Measurements from ENCODE around the gene AGAP1.
"Not testable (repeated sequence)": the region's sequence is repeated elsewhere in the genome, so short reads cannot be mapped to it uniquely, and the experiment has no call there.

AGAP1 gene

DNA sequence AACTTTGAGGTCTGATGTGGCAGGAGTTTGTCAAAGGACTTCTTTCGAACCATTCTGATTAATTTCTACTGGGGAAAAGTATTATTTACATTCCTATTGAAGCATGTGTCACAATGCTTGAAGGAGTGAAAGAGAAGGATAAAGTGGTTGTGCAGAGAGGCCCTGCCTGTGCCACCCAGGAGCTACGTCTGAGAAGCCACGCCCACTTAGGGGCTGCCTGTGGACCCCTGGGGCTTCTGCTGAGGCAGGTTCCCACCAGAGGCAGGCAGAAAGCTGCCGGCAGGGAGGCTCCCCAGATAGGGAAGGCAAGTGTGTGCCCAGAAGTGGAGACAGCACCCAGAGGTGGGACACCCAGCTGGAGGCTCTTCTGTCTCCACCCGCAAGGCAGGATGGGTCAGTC is 627.0 kb downstream of the AGAP1 start:
- no peak for DNase-seq

DNA sequence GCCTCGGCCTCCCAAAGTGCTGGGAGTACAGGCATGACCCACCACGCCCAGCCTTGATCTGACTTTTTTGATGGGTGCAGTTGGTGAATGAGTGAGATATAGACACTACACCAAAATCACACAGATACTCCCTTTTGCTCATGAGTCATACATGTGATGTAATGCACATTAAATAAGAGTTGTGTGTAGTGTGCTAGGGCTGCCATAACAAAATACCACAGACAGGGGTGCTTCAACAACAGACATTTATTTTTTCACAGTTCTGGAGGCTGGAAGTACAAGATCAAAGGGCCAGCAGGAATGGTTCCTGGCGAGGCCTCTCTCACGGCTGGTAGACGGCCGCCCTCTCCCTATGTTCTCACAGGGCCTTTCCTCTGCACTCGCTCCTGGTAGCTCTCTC is 627.7 kb downstream of the AGAP1 start:
- DNase-seq: no peak

DNA sequence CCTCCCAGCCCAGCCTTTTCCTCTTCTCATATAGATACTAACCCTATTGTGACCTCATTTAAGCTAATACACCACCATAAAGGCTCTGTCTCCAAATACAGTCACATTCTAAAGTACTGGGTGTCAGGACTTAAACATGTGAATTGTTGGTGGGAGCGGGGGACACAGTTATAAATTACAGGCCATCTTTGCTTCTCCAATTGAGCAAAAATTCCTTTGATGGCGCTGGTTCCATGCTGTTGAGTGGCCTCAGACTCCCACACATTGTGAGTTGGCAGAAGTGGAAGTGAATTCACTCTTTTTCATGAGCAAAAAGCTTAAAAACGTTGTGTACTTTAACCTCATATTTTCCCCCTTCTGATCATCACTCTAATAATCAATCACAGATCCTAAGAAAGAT is 628.4 kb downstream of the AGAP1 start:
- DNase-seq: no peak

DNA sequence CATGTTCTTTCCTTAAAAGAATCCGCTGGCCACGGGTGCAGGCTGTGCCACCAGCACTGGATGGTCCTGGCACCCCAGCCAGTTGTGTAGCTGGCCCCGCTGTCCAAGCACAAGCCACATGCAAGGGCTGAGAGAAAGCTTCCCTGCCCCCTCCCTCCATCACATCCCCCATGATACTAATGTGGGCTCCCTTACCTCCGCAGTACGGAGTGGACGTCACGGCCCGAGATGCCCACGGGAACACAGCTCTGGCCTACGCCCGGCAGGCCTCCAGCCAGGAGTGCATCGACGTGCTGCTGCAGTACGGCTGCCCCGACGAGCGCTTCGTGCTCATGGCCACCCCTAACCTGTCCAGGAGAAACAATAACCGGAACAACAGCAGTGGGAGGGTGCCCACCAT is 629.9 kb downstream of the AGAP1 start:
- DNase-seq: no peak

DNA sequence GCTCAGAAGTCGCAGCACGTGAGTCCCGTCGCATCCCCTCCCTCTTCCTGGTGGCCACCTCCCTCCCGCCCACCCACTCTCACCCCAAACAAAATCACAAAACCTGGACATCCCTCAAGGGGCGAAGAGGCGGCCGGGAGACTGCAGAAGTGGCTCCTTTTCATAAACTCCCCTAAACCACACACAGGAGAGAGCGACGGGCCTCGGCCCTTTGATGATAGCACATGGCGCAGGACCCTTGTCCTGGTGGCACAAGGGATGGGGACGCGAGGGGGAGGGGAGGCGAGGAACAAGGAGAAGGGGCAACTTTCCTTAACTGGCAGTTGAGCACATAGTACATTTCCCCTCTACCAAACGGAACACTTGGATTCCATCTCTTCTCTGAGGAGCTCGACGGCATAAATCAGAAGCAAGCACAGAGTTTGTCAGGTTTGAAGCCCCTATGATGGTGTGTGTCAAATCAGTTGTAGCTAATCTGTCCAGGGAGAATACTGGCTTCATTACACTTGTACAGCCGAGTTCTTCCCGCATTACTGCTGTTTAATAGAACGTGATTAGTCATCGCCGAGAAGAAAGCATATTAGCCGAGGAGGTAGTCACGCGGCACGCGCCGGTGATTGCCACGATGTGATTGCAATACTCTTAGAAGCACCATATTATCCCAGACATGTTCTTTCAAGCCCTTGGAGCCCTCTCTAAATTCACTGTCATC is 630.5 kb downstream of the AGAP1 start:
- DNase-seq: no peak

DNA sequence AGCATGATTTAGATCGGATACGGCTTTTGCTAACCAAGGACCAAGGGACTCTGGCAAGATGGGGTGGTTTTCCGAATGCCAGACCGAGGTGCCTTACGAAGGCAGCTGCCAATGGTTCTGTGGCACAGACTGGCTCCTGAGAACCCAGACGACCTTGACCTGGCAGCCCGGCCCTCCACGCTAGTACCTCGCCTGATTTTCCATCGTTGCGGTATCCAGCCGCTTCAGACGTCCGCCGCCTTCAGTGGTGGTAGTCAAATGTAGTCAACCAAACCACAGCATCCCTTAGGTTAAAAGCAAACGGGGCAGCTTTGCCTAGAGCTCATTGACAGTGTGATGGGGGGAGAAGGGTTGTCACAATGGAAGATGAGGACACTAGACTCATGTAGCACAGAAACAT is 631.7 kb downstream of the AGAP1 start:
- no peak for DNase-seq

DNA sequence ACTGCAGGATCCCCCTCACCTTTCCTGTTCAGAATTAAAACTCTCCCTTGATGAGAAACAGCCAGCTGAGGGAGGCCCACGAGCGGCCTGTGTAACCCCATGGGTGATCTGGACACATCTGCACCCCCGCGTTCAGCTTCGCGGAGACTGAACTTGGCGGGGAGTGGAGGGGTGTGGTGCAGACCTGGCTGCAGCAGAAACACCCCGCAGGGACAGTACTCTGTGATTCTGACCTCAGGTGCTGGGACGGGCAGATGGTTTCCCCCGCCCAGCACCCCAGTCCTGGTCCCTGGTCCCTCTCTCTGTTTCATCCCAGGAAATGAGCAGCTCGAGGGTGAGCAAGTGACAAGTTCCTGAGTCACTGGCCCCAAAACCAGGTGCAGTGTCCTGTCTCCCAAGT is 633.2 kb downstream of the AGAP1 start:
- DNase-seq: no peak

DNA sequence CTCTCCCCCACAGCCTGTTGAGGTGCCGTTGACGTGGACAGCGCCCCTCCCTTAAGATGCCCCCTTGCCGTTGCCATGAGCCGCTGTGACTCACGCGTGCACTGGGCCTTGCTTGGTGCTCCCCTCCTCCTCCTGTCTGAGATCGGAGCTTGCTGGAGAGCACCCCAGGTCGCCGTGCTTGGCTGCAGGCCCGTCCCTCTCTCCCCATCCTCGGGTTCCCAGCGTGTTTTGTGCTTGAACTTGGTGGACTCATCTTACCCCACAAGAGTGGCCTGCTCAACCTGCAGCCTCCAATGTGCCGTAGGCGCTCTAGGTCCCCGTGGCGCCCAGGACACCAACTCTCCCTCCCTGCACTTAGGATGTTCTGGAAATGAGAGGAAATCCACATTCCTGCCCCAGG is 634.5 kb downstream of the AGAP1 start:
- DNase-seq: no peak

DNA sequence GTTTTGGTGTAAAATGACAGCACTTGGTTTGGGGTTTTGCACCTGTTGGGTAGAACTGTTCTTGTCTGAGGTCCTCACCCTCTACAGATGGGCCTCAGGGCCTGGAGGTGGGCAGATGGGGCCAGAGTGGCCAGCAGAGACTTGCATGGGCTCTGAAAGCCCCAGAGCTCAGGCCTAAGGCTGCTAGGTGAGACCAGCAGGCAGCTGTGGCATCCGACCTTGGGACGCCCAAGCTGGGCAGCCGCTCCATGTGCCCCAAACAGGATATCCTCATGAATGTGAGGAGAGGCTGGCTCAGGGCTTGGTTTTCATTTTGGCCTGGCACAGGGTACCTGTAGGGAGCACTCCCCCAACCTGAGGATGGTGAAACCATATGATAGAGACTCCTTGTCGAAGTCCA is 636.1 kb downstream of the AGAP1 start:
- DNase-seq: no peak

DNA sequence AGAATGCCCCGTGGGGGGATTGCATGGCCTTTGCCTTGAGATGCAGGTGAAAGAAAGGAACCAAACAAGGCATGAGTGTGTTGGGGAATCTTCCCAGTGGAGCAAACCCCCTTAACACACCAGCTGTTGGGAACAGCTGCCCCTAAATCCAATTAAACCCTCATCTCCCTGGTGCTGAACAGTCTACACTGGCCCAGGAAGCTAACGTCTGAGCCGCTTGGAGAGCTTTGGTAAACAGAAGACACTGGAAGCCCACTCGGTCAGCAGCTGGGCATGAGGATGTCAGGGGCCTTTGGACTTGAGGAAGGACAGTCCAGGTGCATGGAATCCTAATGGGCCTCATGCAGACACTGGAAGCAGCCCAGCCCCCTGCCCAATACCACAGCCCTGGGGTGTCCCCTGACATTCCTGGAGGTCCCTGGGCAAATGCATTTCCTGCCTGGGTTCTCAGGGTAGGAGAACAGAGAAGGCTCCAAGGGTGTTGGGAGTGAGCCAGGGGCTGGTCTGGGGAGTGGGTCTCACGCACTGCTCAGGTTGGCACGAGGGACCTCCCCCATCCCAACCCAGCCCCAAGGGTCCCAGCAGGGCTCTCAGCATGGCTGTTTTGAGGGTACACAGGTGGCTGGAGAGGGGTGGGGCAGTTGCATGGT is 636.6 kb downstream of the AGAP1 start:
- DNase-seq: no peak

DNA sequence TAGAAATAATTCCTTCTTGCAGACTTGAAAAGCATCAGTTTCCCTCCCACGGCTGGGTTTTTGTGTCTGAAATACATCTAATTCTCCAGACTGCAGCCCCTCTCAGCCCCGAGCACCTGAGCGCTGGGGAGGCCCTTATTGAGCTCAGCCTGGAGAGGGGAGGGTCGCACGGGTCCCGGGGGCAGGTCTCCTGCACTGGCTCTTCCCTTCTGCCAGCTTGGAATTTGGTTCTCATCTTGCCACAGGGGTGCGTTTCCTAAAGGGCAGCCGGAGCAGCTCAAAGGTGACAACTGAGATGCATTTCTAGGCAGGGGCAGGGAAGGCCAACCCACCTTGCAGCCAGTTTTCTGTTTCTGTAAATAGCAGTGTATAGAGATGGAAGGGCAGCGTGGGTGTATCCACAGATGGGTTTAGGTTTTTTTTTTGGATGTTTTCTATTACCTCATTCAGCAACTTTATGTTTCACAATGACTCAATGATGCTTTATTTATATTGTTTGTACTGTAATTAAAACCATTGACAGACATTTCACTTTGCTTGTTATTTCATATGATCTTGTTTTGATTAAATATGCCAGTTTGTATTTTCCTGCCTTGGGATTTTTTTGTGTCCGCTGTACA is 637.3 kb downstream of the AGAP1 start:
- DNase-seq: no peak

DNA sequence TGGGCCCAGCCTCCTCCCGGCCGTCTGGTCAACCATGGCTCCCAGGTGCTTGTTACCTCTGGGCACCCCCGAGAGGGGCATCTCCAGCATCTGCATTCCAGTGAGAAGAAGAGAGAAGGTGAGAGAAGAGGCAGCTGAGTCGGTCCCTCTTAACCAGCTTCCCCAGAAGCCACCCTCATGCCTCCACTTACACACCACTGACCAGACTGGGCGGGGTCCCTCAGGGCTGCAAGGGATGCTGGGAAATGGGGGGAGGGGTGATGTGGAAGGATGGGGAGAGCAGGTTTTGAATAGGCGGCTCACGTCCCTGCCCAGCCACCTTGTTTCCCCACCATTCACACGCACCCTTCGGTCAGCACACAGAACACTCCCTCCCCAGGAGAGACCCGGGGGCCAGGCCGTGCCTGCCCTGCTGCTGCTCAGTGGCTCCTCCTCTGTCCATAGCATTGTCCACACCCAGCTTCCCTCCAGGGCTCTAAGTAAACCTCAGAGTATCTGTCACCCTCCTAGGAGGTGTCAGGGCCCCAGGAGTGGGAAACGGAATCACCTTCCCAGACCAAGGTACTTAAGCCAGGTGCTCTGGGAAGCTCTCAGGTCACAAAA is 639.7 kb downstream of the AGAP1 start:
- DNase-seq: no peak

DNA sequence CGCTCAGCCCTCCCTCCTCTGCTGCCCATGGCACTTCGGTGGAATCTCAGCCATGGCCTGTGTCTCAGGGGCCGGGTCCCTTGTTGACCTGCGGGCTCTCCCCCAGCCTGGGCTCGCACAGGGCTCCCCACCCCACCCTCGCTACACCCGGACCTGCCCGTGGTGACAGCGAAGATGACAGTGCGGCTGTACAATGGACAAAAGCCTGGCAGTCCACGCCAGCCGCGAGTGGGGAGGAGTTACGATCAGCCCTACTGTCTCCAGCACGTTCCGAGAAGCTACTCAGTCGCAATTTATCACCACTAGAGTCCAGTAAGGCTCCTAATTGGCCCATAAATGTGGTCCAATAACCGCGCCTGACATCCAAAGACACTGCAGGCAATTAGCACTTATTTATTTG is 642.7 kb downstream of the AGAP1 start:
- DNase-seq: no peak

DNA sequence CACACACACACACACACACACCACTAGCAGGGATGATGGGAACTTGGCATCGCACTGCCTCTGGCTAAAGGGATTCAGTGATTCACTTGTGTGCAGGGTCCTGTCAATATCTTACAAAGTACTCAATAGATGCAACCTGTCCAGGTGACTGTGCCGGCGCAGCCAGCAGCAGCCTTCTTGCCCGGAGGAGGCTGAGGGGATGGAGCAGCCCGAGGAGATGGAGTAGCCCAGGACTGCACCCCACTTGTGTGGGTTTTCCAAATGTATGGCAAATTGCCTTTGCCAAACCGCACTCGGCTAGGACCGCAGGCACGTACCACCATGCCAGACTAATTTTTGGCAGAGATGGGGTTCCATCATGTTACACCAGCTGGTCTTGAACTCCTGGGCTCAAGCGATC is 643.2 kb downstream of the AGAP1 start:
- no peak for DNase-seq

DNA sequence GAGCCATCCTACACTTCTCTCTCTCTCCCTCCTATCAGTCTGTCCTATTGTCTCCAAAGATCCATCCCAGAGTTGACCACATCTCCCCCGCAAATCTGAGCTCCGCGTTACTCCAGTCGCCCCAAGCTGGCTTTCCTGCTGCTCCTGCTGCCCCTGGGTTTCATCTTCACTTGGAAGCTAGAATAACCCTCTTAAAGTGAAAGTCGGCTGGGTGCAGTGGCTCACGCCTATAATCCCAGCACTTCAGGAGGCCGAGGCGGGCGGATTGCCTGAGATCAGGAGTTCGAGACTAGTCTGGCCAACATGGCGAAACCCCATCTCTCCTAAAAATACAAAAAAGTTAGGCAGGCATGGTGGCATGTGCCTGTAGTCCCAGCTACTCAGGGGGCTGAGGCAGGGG is 647.8 kb downstream of the AGAP1 start:
- not testable (repeated sequence) for DNase-seq

DNA sequence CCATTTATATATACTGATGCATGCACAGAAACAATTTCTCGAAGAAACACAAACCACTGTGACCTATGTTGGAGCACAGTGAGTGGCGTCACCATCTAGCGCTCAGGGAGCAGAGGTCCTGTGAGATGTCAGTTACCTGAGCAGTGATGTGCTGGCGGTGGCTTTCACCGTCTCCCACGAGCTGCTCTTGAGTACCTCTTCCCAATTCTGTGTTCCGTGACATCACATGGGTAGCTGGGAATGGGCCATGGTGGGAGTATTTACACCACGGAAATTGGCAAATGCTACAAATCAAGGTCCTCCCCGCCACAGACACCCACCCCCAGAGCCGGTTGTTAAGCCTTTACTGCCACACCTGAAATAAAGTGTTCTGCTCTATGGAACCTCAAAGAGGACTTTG is 650.0 kb downstream of the AGAP1 start:
- no peak for DNase-seq

DNA sequence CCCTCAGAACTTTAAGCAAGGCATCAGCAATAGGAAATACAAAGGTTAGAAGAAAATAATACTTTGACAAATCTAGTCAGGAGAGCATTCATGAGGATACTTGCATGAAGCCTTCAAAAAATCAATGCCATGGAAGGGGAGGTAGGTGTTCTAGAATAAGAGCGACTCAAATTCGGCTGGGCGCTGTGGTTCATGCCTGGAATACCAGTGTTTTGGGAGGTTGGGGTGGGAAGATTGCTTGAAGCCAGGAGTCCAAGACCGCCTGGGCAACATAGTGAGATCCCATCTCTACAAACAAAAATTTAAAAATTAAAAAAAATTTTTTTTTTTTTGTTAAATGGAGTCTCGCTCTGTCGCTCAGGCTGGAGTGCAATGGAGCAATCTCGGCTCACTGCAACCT is 652.6 kb downstream of the AGAP1 start:
- DNase-seq: no peak

DNA sequence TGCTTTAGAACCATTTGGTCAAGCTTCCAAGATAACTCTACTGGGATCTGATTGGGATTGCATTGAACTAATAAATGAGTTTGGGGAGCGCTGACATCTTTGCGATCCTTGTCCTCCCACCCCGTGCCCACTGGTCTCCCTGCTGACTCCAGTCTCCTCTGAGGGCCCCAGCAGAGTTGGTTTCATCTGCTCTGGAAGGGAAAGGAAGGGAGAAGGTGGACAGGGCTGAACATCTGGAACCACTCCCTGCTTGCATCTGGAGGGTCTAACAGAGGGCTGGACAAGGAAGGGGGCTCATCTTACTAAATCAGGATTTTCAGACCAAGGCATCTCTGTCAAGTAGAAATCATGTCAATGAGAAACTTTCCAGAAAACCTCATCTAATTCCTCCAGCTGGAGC is 661.6 kb downstream of the AGAP1 start:
- no peak for DNase-seq

DNA sequence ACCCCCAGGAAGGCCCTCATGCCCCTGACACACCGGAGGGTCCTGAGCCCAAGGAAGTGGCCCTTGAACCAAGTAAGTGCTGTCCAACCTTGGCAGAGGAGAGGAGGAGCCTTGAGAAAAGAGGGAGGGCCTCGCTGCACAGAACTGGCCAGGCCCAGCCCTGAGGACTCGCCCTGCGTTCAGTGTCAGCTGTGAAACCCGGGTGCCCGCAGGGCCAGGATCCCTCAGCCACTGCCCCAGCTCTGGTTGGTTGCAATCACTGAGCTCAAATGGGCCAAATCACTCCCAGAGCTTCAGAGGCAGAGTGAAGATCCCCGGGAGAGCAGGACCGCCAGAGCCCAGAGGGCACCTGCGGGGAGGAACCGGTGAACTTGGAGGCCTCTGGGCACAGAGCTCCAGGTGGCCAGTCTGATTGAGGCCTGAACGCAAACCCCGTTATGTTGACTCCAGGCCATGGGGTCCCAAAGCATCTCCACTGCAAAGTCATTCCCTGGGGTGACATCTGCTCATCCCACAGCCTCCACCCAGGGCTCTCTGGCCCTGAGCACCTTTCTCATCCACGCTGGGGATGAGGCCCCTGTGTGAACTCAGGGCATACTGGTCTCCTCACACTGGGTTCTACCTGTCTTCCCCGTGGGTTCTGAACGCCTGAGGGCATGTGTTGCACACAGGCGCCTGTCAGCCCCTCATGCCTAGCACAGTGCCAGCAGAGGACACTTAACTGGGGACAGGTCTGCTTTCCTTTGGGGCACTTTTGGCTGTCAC is 662.4 kb downstream of the AGAP1 start:
- DNase-seq: no peak

DNA sequence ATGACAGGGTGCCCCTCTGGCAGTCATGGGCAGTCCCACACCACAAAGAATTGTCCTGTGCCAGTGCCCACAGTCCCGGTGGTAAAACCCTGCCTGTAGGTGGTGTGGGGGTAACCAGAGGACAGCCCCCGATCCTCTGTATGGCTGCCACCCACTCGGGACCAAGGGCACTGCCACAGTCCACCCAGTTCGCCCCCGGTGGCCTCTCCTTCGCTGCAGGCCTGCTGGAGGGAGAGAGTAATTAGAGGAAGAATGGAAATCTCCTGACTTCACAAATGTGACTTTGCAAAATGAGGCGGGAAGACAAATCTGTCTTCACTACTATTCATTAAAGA is 663.0 kb downstream of the AGAP1 start:
- no peak for DNase-seq

DNA sequence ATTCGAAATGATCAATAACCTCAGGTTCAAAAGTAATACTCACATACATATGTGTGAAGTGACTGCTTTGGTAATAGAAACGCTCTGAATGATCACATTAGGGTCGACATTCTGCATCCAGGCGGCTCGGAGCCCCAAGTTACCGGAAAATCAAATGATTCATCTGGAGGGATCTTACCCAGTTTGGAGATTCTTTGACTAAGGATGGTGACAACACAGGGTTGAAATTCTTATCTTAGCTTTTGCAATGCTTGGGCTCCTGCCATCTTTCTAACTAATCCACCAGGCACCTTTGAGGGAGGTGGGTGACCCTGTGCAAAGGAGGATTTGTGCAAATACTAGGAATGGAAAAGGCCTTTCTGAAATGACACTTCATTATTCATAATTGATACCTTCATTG is 663.5 kb downstream of the AGAP1 start:
- DNase-seq: no peak

DNA sequence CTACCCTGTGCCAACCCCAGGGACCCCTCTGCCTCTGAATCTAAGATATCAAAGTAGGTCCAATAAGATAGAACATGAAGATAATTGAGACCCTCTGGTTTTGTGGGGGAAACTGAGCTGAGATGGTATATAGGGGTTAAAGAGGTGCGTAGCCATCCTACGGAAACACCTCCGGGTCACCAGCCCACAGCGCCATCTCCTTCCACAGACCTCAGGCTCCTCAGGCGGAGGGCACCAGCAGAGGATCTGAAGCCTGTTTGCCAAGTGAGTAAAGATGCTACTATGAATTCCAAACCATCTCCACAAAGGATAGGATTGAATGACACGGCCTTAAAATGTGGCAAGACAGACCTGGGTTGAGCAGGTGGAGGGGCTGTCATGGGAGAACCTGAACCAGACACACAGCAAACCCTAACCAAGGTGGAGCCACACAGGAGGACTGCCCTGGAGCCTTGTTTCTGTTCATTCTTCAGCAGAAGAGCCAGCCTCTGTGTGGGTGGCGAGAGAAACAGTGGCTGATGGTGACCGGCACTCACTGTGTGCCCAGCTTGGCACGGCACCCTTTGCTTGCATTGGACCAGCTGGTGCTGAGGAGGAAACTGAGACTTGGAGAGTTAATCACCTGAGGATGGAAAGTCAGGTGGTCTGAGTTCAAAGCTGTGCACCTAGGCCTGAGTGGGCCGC is 664.1 kb downstream of the AGAP1 start:
- DNase-seq: no peak

Data from CD4-positive, alpha-beta T cell treated with Interleukin-4 for 4 hours (primary cell).